Measurements from ENCODE around the gene PDXDC1.
"Not testable (repeated sequence)": the region's sequence is repeated elsewhere in the genome, so short reads cannot be mapped to it uniquely, and the experiment has no call there.

DNA sequence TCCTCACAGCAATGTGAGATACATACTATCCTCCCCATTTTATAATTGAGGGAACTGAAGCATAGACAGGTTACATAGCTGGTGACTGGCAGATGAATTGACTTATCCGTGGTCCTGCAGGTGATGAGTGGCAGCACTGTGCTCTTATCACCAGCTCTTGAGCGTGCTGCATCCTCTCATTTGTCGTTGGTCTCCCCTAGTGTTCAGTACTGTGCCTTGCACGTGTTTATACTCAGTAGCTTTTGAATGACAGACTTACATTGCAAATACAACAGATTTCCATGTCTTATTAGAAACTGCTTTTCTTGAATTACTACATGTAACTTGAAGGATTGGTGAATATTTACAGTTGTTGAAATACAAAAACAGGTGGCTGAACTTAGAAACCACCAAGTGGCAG lies 47.4 kb downstream of the PDXDC1 start:
- TF ChIP-seq, protein P1, sequence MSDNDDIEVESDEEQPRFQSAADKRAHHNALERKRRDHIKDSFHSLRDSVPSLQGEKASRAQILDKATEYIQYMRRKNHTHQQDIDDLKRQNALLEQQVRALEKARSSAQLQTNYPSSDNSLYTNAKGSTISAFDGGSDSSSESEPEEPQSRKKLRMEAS (CRISPR knock-in tag; IDR thresholded peaks at IDR 0.05), result not testable (repeated sequence)
- TF ChIP-seq ZNF232 (CRISPR knock-in tag; IDR thresholded peaks at IDR 0.05); ATF1 (CRISPR knock-in tag; IDR thresholded peaks at IDR 0.05); TP53 (CRISPR knock-in tag; IDR thresholded peaks at IDR 0.05); ZNF263 (CRISPR knock-in tag; IDR thresholded peaks at IDR 0.05; ENCODE audit: low read depth): not testable (repeated sequence)
- TF ChIP-seq, protein P2, sequence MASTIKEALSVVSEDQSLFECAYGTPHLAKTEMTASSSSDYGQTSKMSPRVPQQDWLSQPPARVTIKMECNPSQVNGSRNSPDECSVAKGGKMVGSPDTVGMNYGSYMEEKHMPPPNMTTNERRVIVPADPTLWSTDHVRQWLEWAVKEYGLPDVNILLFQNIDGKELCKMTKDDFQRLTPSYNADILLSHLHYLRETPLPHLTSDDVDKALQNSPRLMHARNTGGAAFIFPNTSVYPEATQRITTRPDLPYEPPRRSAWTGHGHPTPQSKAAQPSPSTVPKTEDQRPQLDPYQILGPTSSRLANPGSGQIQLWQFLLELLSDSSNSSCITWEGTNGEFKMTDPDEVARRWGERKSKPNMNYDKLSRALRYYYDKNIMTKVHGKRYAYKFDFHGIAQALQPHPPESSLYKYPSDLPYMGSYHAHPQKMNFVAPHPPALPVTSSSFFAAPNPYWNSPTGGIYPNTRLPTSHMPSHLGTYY (CRISPR knock-in tag; IDR thresholded peaks at IDR 0.05), result not testable (repeated sequence)
- TF ChIP-seq, protein P3, sequence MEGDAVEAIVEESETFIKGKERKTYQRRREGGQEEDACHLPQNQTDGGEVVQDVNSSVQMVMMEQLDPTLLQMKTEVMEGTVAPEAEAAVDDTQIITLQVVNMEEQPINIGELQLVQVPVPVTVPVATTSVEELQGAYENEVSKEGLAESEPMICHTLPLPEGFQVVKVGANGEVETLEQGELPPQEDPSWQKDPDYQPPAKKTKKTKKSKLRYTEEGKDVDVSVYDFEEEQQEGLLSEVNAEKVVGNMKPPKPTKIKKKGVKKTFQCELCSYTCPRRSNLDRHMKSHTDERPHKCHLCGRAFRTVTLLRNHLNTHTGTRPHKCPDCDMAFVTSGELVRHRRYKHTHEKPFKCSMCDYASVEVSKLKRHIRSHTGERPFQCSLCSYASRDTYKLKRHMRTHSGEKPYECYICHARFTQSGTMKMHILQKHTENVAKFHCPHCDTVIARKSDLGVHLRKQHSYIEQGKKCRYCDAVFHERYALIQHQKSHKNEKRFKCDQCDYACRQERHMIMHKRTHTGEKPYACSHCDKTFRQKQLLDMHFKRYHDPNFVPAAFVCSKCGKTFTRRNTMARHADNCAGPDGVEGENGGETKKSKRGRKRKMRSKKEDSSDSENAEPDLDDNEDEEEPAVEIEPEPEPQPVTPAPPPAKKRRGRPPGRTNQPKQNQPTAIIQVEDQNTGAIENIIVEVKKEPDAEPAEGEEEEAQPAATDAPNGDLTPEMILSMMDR (IDR thresholded peaks at IDR 0.05), result 0 out of 2 replicates have a peak, but pooled peaks have one; percentile 16
- peak; percentile 74 for TF ChIP-seq NFYB (CRISPR knock-in tag; conservative IDR thresholded peaks at IDR 0.05; ENCODE audit: low read depth)
- TF ChIP-seq, protein P4, sequence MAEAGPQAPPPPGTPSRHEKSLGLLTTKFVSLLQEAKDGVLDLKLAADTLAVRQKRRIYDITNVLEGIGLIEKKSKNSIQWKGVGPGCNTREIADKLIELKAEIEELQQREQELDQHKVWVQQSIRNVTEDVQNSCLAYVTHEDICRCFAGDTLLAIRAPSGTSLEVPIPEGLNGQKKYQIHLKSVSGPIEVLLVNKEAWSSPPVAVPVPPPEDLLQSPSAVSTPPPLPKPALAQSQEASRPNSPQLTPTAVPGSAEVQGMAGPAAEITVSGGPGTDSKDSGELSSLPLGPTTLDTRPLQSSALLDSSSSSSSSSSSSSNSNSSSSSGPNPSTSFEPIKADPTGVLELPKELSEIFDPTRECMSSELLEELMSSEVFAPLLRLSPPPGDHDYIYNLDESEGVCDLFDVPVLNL (CRISPR knock-in tag; IDR thresholded peaks at IDR 0.05; ENCODE audit: borderline replicate concordance, low read depth), result not testable (repeated sequence)
